Gastroesophageal sphincter (tissue), 4 donors: ENCODE data around the gene PLXDC1. TPM values are rescaled to one million over a fixed set of nuclear protein-coding genes. Genes with fewer than 3 reads are reported as not detected.
A peak's percentile ranks its signal among the peaks of the same experiment; 100 is the strongest.

Experiments used
- ATAC-seq: fragments of 150-250 bp; one replicate; pipeline ENCODE4 v1.9.1; 2016; ENCODE audit warnings: mild to moderate bottlenecking, moderate library complexity
- H3K27ac ChIP-seq, 4 donors: fragments of 200-600 bp; sonication (generic) in 3 of 4; 1 replicate in 3 of 4; 2 replicates in 1 of 4; pipeline ENCODE4 v1.5.1; 2016 to 2019
- H3K27me3 ChIP-seq: fragments of 200-600 bp; sonication (generic); one replicate; pipeline ENCODE4 v1.5.1; 2019
- H3K36me3 ChIP-seq, 2 donors: fragments of 200-600 bp; sonication (generic); one replicate each; pipeline ENCODE4 v1.5.1; 2019; ENCODE audit warnings: control low read depth in 1 of 2
- H3K4me1 ChIP-seq, 3 donors: fragments of 200-600 bp; sonication (generic); 1 replicate in 2 of 3; 2 replicates in 1 of 3; pipeline ENCODE4 v1.5.1; 2016 to 2019; ENCODE audit warnings: control low read depth in 2 of 3
- H3K4me3 ChIP-seq, 2 donors: fragments of 200-600 bp; sonication (generic); one replicate each; pipeline ENCODE4 v1.5.1; 2019; ENCODE audit warnings: mild to moderate bottlenecking in 1 of 2, moderate library complexity in 1 of 2
- H3K9me3 ChIP-seq, 3 donors: fragments of 200-600 bp; sonication (generic); one replicate each; pipeline ENCODE4 v1.5.1; 2017 to 2019; ENCODE audit warnings: control low read depth in 2 of 3
- EP300 ChIP-seq: sonication (generic); formaldehyde crosslinking; IDR thresholded peaks from one replicate; pipeline ENCODE4 v1.6.1; 2017; ENCODE audit warnings: antibody characterized with exemption, mild to moderate bottlenecking
- POLR2A ChIP-seq, 2 donors: fragments of 450-650 bp; IDR thresholded peaks; one replicate each; pipeline ENCODE4 v1.6.1; 2017; ENCODE audit warnings: antibody characterized with exemption in 2 of 2, mild to moderate bottlenecking in 2 of 2, moderate library complexity in 1 of 2
- POLR2AphosphoS5 ChIP-seq: sonication (generic); formaldehyde crosslinking; IDR thresholded peaks from one replicate; pipeline ENCODE4 v1.6.1; 2017; ENCODE audit warnings: antibody characterized with exemption
- WGBS, 2 donors: methylation state at CpG; one replicate each; pipeline ENCODE4 v1.1.5; 2018; ENCODE audit warnings: low coverage in 1 of 2; 5-methylcytosine and 5-hydroxymethylcytosine counted together
- total RNA-seq, 4 donors: library from RNA; depleted of rRNA; stranded (reverse); fragments of >200 nt; gene quantifications; one replicate each; pipeline ENCODE4 v1.1.0, GENCODE V29; 2016
- TF ChIP-seq, protein P1 (sequence below), 4 experiments: fragments of 200-600 bp in 2 of 4; fragments of 450-650 bp in 2 of 4; sonication (generic) in 1 of 4; IDR thresholded peaks; one replicate each; pipeline ENCODE4 v1.5.1; 2017 to 2019; ENCODE audit warnings: antibody characterized with exemption in 4 of 4, mild to moderate bottlenecking in 2 of 4, moderate library complexity in 2 of 4

The PLXDC1 gene
- total RNA-seq, 4 donors from 2014 or later, result 5.5 to 21.6 (median 17.4) TPM

DNA sequence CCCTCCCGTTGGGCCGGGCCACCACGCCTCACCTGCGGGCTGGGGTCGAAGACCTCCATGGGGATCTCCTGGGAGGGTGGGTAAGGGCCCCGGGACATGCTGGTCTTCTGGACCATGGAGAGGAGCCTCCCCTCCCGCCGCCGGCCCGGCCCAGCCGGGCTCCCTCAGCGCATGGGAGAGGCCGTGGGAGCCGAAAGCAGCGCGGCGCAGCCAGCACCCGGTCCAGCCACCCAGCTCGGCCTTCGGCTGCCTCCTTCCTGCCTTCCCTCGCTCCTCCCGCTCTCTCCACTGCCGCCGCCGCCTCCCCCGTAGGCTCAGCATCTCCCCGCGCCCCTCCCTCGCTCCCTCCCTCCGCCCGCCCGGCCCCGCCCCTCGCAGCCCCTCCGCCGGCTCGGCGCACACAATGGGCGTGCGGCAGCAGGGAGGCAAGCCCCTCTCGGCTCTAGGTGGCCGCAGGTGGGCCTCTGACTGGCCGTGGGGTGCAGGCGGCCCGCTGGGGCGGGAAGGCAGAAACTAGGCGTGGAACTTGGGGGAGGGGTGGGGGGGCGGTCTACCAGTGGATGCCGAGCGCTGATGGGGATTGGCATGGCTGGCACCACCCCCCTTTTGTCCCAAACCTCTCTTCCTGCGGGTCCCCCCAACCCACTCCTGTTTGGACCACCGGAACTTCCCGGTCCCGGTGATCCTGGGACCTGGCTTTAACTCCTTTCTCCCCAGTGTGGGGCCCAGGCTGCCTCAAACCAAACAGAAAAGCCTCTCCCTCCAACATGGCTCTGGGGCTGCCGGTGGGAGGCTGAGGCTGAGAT is 46.1 kb upstream of the PLXDC1 start, which contains the start of gene CACNB1:
TSS of gene CACNB1 (minus strand) at position 290 of the 806 bp plus-strand sequence. CDS start at position 116, 174 bp downstream.
- Histone ChIP-seq H3K4me1 (peaks cover 7 to 81% (median 29%) of the 10 kb centered on the region in 3 donors), H3K27ac (peak within 1 kb of the TSS; percentile 49 to 95 (median 92)), H3K27me3 (no peaks in the 10 kb centered on the region), H3K4me3 (peak within 1 kb of the TSS; percentile 69 to 70), H3K9me3 (no peaks in the 10 kb centered on the region), H3K36me3 (peaks cover 0 to 35% of the 10 kb centered on the region in 2 donors)
- WGBS, 2 donors, result 0% methylated on average over 16 of the region's 55 CpGs; no CpG with 5 or more reads in 1 of the 2 donors
- peak; percentile 74 for ATAC-seq
- TF ChIP-seq, protein P1, sequence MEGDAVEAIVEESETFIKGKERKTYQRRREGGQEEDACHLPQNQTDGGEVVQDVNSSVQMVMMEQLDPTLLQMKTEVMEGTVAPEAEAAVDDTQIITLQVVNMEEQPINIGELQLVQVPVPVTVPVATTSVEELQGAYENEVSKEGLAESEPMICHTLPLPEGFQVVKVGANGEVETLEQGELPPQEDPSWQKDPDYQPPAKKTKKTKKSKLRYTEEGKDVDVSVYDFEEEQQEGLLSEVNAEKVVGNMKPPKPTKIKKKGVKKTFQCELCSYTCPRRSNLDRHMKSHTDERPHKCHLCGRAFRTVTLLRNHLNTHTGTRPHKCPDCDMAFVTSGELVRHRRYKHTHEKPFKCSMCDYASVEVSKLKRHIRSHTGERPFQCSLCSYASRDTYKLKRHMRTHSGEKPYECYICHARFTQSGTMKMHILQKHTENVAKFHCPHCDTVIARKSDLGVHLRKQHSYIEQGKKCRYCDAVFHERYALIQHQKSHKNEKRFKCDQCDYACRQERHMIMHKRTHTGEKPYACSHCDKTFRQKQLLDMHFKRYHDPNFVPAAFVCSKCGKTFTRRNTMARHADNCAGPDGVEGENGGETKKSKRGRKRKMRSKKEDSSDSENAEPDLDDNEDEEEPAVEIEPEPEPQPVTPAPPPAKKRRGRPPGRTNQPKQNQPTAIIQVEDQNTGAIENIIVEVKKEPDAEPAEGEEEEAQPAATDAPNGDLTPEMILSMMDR (IDR thresholded peaks at IDR 0.05), result no peak
- TF ChIP-seq POLR2AphosphoS5 (peak; percentile 48), POLR2A (IDR thresholded peaks at IDR 0.05) (peak; percentile 29 to 40)

DNA sequence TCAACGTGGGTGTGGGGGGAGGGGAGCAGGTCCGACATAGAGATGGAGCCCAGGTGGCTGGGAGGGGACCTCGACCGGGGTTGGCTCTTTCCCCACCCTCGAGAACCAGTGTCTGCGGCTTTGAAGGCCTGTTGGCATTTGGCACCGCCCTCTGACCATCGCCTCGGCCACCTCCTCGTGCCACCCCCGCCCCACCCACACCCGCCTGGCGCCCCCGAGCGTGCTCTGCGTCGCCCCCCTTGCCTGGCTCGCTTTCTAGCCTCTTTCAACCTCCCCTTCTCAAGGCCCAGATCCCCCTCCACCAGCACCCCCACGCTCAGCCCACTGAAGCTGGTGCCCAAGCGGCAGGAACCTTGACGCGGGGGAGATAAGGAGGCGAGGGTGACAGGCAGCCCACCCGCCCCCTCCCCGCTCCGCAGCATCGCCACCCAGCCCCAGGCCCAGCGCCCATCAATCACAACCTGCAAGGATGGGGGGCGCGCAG is 45.4 kb upstream of the PLXDC1 start:
- H3K27me3 ChIP-seq, result no peaks in the 10 kb centered on the region
- no peak for TF ChIP-seq EP300
- TF ChIP-seq POLR2AphosphoS5, result no peak
- TF ChIP-seq, protein P1 (IDR thresholded peaks at IDR 0.05), result no peak
- no peak for TF ChIP-seq POLR2A (IDR thresholded peaks at IDR 0.05)
- peaks cover 7 to 74% (median 27%) of the 10 kb centered on the region in 3 donors for H3K4me1 ChIP-seq
- peak overlapping the region; percentile 49 to 95 (median 92) for H3K27ac ChIP-seq
- WGBS, 2 donors, result 0% methylated on average over 1 of the region's 30 CpGs; no CpG with 5 or more reads in 1 of the 2 donors
- H3K9me3 ChIP-seq, result no peaks in the 10 kb centered on the region
- H3K4me3 ChIP-seq, result peak overlapping the region; percentile 69 to 70
- H3K36me3 ChIP-seq, result peaks cover 0 to 35% of the 10 kb centered on the region in 2 donors
- ATAC-seq, result no peak

DNA sequence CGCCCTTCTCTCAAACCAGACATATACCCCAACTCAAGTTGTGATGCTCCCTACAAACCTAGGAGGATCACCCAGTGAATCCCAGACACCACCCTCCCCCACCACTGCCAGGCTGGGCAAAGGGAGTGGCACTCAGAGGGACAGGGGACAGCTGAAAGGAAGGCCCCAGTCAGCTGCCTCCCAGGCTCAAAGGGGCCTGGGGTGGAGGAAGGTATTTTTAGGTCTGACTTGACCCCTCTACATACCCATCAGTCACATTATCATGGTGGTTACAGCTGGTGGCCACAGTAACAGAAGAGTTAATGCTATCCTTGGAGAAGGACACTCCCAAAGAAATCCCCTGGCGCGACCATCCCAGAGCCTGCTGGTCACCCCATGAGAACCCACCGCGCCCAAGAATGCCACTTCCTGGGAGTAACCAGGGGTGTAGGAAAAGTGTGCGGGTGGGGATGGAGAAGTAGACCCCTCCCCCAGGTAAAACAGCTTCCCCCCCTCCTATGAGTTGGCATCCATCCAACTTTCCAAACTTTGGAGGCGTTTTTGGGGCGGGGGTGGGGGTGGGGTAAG is 44.9 kb upstream of the PLXDC1 start:
- peak overlapping the region in 3 of 4 donors; percentile 89 to 95 (median 95) for H3K27ac ChIP-seq
- peak overlapping the region; percentile 69 to 70 for H3K4me3 ChIP-seq
- TF ChIP-seq, protein P1 (IDR thresholded peaks at IDR 0.05), result no peak
- TF ChIP-seq POLR2A (IDR thresholded peaks at IDR 0.05) (no peak), POLR2AphosphoS5 (no peak), EP300 (no peak)
- H3K4me1 ChIP-seq, result peaks cover 4 to 69% (median 22%) of the 10 kb centered on the region in 3 donors
- H3K27me3 ChIP-seq, result no peaks in the 10 kb centered on the region
- 86% methylated on average over 1 of the region's 8 CpGs; no CpG with 5 or more reads in 1 of the 2 donors for WGBS, 2 donors
- H3K36me3 ChIP-seq, result peaks cover 0 to 35% of the 10 kb centered on the region in 2 donors
- ATAC-seq, result no peak
- H3K9me3 ChIP-seq, result no peaks in the 10 kb centered on the region

DNA sequence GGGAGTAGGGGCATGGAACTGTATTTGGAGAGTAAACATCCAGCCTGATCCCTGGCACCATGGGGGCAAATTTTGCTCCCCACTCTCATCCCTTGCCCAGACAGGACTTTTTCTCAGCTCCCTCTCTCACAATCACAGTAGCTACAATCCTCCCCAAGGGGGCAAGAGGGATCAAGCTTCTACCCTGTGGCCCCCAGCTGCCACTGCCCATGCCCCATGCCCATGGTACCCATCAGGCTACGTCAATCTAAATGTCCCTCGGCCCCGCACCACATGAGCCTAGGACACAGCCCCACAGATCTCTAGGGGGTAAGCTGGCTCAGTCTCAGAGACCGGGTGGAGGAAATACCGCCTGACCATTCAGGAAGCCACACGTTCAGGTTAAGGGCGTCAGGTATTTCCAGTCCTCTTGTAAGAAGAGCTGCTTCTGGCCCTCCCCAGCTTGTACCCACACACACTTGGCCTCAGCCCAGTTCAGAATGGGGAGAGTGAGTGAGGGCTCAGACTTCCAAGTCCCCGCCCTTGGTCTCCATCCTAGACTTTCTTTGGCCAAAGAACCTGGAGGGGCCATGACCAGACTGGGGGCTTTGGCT is 44.2 kb upstream of the PLXDC1 start:
- peak overlapping the region in 3 of 4 donors; percentile 64 to 95 (median 89) for H3K27ac ChIP-seq
- WGBS, 2 donors, result 50 to 54% methylated on average over 2 to 6 of the region's 8 CpGs
- H3K27me3 ChIP-seq, result no peaks in the 10 kb centered on the region
- H3K4me1 ChIP-seq, result peaks cover 0 to 62% (median 15%) of the 10 kb centered on the region in 3 donors
- H3K36me3 ChIP-seq, result peaks cover 0 to 38% of the 10 kb centered on the region in 2 donors
- H3K4me3 ChIP-seq, result peak overlapping the region in 1 of 2 donors; percentile 70
- TF ChIP-seq EP300, result no peak
- TF ChIP-seq, protein P1 (IDR thresholded peaks at IDR 0.05), result no peak
- no peak for TF ChIP-seq POLR2AphosphoS5
- no peak for TF ChIP-seq POLR2A (IDR thresholded peaks at IDR 0.05)
- H3K9me3 ChIP-seq, result no peaks in the 10 kb centered on the region
- ATAC-seq, result no peak
